ENCODE results near the gene SLC40A1.

DNA sequence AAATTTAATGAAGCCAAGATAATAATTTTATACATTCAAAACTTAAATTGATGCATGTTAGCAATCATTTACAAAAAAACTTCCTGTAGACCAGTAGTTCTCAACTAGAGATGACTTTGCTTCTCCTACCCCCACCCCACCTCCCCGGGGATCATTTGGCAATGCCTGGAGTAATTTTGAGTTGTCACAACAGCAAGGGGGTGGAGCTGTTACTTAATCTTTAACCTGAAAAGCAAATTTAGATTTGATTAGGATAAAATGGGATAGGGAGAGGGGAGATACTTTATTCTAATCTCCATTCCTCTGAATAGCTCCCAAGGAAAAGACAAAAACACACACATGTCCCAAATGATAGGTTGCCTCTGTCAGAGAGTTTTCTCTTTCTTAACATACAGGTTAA lies 4.2 kb downstream of the SLC40A1 start:
- TF ChIP-seq, protein P1, sequence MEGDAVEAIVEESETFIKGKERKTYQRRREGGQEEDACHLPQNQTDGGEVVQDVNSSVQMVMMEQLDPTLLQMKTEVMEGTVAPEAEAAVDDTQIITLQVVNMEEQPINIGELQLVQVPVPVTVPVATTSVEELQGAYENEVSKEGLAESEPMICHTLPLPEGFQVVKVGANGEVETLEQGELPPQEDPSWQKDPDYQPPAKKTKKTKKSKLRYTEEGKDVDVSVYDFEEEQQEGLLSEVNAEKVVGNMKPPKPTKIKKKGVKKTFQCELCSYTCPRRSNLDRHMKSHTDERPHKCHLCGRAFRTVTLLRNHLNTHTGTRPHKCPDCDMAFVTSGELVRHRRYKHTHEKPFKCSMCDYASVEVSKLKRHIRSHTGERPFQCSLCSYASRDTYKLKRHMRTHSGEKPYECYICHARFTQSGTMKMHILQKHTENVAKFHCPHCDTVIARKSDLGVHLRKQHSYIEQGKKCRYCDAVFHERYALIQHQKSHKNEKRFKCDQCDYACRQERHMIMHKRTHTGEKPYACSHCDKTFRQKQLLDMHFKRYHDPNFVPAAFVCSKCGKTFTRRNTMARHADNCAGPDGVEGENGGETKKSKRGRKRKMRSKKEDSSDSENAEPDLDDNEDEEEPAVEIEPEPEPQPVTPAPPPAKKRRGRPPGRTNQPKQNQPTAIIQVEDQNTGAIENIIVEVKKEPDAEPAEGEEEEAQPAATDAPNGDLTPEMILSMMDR (IDR thresholded peaks at IDR 0.05; ENCODE audit: low read depth, low read length): no peak
- no peak for TF ChIP-seq POLR2A (IDR thresholded peaks at IDR 0.05; ENCODE audit: extremely low read depth, insufficient read length)

Data from NB4 (cell line).